B cell (primary cell): Measurements from ENCODE around the gene CAPN10. TPM values are rescaled to one million over a fixed set of nuclear protein-coding genes. Genes with fewer than 3 reads are reported as not detected.

ENCODE experiments used
- ATAC-seq: fragments of 200-7000 bp; cut with Tn5 transposase; one replicate; pipeline ENCODE4 v1.10.0; 2021; ENCODE audit warnings: low read depth, mild to moderate bottlenecking, moderate number of reproducible peaks, moderate library complexity
- CTCF ChIA-PET: fragments of 350-600 bp; sonication (Branson Sonifier 250); formaldehyde crosslinking; loops from one replicate; lab custom pipeline; 2021; ENCODE audit warnings: antibody characterized with exemption, inconsistent platforms; lab: Charles Lee
- POLR2A ChIA-PET: fragments of 350-600 bp; sonication (Branson Sonifier 250); formaldehyde crosslinking; loops from one replicate; lab custom pipeline; 2021; ENCODE audit warnings: antibody characterized with exemption; lab: Charles Lee
- DNase-seq: peaks from one replicate; pipeline ENCODE4 v3.0.0; 2013
- H2AFZ ChIP-seq: 2 replicates; pipeline ENCODE4 v1.6.1; 2012; ENCODE audit warnings: mild to moderate bottlenecking, low read depth, low read length; ENCODE audit not compliant: insufficient read depth, poor library complexity, severe bottlenecking
- H3K27ac ChIP-seq, 2 donors: 1 replicate in 1 of 2; 2 replicates in 1 of 2; pipeline ENCODE4 v1.5.1; 2012 to 2013; ENCODE audit warnings: low read length in 2 of 2, mild to moderate bottlenecking in 2 of 2, moderate library complexity in 1 of 2
- H3K27me3 ChIP-seq, 4 experiments: fragments of 200-600 bp in 1 of 4; sonication (generic) in 1 of 4; replicated peaks in 1 of 4; 1 replicate in 2 of 4; 2 replicates in 2 of 4; pipeline versions ENCODE4 v1.6.1 to v1.7.0; 2013 to 2016; ENCODE audit warnings: low read length in 3 of 4, mild to moderate bottlenecking in 2 of 4, mixed read lengths in 1 of 4, moderate library complexity in 1 of 4; ENCODE audit not compliant: insufficient read depth in 4 of 4, control insufficient read depth in 3 of 4; ENCODE audit errors: control extremely low read depth in 1 of 4
- H3K36me3 ChIP-seq, 2 experiments: replicated peaks in 1 of 2; 1 replicate in 1 of 2; 2 replicates in 1 of 2; pipeline versions ENCODE4 v1.6.1 to v1.7.1; 2013; ENCODE audit warnings: low read length in 1 of 2; ENCODE audit not compliant: insufficient read depth in 2 of 2, control insufficient read depth in 1 of 2; ENCODE audit errors: control extremely low read depth in 1 of 2, extremely low read depth in 1 of 2
- H3K4me1 ChIP-seq, 2 donors: fragments of 200-600 bp in 1 of 2; sonication (generic) in 1 of 2; 1 replicate in 1 of 2; 2 replicates in 1 of 2; pipeline versions ENCODE4 v1.5.1 to v1.6.1; 2013 to 2017; ENCODE audit warnings: low read length in 2 of 2; ENCODE audit not compliant: control insufficient read depth in 2 of 2, insufficient read depth in 2 of 2
- H3K4me2 ChIP-seq: replicated peaks from 2 replicates; pipeline ENCODE3; 2012; ENCODE audit warnings: mild to moderate bottlenecking, low read depth, low read length; ENCODE audit not compliant: poor library complexity, severe bottlenecking
- H3K4me3 ChIP-seq, 5 experiments: fragments of 200-600 bp in 1 of 5; sonication (generic) in 1 of 5; 1 replicate in 3 of 5; 2 replicates in 2 of 5; pipeline versions ENCODE4 v1.5.1 to v1.7.0; 2011 to 2016; ENCODE audit warnings: low read length in 4 of 5, mild to moderate bottlenecking in 4 of 5, low read depth in 2 of 5, control low read depth in 1 of 5, moderate library complexity in 1 of 5; ENCODE audit not compliant: insufficient read depth in 1 of 5; ENCODE audit errors: control extremely low read depth in 1 of 5, extremely low read depth in 1 of 5
- H3K79me2 ChIP-seq: fragments of 200-600 bp; sonication (generic); one replicate; pipeline ENCODE4 v1.6.0; 2016; ENCODE audit warnings: low read length; ENCODE audit not compliant: control insufficient read depth, insufficient read depth
- H3K9ac ChIP-seq: fragments of 200-600 bp; sonication (generic); 2 replicates; pipeline ENCODE4 v1.6.1; 2017; ENCODE audit warnings: mild to moderate bottlenecking, low read length, moderate library complexity
- H3K9me3 ChIP-seq, 3 donors: one replicate each; pipeline versions ENCODE4 v1.6.1 to v1.7.1; 2013; ENCODE audit warnings: low read length in 2 of 3; ENCODE audit not compliant: control insufficient read depth in 2 of 3, insufficient read depth in 1 of 3; ENCODE audit errors: control extremely low read depth in 1 of 3
- H4K20me1 ChIP-seq: 2 replicates; pipeline ENCODE4 v1.6.0; 2012; ENCODE audit warnings: mild to moderate bottlenecking, low read length; ENCODE audit not compliant: insufficient read depth, control insufficient read depth, poor library complexity, severe bottlenecking
- H3K27ac Mint-ChIP-seq: one replicate; pipeline ENCODE4 v1.8.0; 2021; ENCODE audit warnings: mixed read lengths
- H3K27me3 Mint-ChIP-seq: one replicate; pipeline ENCODE4 v1.8.0; 2021; ENCODE audit warnings: mixed read lengths
- H3K4me1 Mint-ChIP-seq: one replicate; pipeline ENCODE4 v1.8.0; 2021; ENCODE audit warnings: mixed read lengths
- H3K4me3 Mint-ChIP-seq: one replicate; pipeline ENCODE4 v1.8.0; 2021; ENCODE audit warnings: mixed read lengths
- H3K9me3 Mint-ChIP-seq: one replicate; pipeline ENCODE4 v1.8.0; 2022; ENCODE audit warnings: mixed read lengths; ENCODE audit not compliant: insufficient read depth
- EZH2 ChIP-seq: IDR thresholded peaks from 2 replicates; pipeline ENCODE4 v1.6.1; 2012; ENCODE audit warnings: borderline replicate concordance, low read depth, mild to moderate bottlenecking, moderate library complexity, low read length; ENCODE audit not compliant: insufficient read depth, poor library complexity, severe bottlenecking
- WGBS: methylation state at CpG from one replicate; pipeline ENCODE4 v1.1.5; 2013; ENCODE audit warnings: missing lambda C conversion rate; ENCODE audit not compliant: insufficient coverage; 5-methylcytosine and 5-hydroxymethylcytosine counted together
- intact Hi-C: fragments of 100-400 bp; cut with micrococcal nuclease; formaldehyde crosslinking; loops from one replicate; pipeline ENCODE4 v1.10.0; 2022
- polyA plus RNA-seq: library from polyadenylated mRNA; depleted of rRNA; stranded (reverse); fragments of >200 nt; gene quantifications from 2 replicates; pipeline ENCODE4 v1.2.3, GENCODE V29; 2012
- total RNA-seq, 2 donors: library from RNA; stranded (reverse); fragments of 120-200 nt in 1 of 2; gene quantifications; 1 replicate in 1 of 2; 2 replicates in 1 of 2; pipeline versions ENCODE4 v1.2.3 to v1.2.4, GENCODE V29; 2013 to 2022
- TF ChIP-seq, protein P1 (sequence below): fragments of 200-600 bp; IDR thresholded peaks from one replicate; pipeline ENCODE4 v1.8.0; 2022; ENCODE audit warnings: antibody characterized with exemption, mild to moderate bottlenecking

Gene CAPN10
- total and polyA plus RNA-seq, 2 donors (not counting 1 experiment from before 2014, with no cell fraction given): 73.4 to 92.1 TPM

DNA sequence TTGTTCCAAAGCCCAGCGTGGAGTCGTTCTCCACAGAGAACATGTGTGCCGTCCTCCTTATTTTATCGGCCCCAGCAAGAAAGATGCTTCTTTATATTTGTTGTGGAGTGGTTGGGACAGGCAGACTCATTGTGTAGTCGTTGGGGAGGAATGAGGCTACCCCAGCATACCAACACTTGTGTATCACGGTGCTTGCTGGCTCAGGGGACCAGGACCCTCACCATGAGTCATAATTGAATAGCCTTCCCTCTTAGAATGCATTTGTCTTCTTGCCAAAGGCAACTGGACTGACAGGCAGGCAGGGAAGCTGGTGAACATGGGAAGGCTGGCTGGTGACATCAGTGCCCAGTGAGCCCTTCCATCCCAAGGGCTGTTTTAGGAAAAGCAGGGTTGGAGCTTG is 4.7 kb downstream of the CAPN10 start:
- Histone ChIP-seq H3K4me1 (peaks cover 15% of the 10 kb centered on the region in 2 donors), H3K9me3 (no peaks in the 10 kb centered on the region), H3K4me2 (no peak overlapping the region), H2AFZ (no peak overlapping the region), H3K79me2 (peaks cover 81% of the 10 kb centered on the region), H3K27me3 (no peaks in the 10 kb centered on the region), H3K36me3 (peaks cover 0 to 32% of the 10 kb centered on the region in 2 experiments), H3K4me3 (no peak overlapping the region), H4K20me1 (peaks cover 90% of the 10 kb centered on the region), H3K27ac (no peak overlapping the region), H3K9ac (no peak overlapping the region)
- WGBS: 96% methylated on average over 5 of the region's 6 CpGs
- Mint-ChIP-seq H3K9me3 (no peaks in the 10 kb centered on the region), H3K27me3 (no peaks in the 10 kb centered on the region), H3K4me3 (no peak overlapping the region), H3K4me1 (peaks cover 18% of the 10 kb centered on the region), H3K27ac (no peak overlapping the region)
- no peak for ATAC-seq
- DNase-seq: no peak
- no peak for TF ChIP-seq EZH2
- TF ChIP-seq, protein P1, sequence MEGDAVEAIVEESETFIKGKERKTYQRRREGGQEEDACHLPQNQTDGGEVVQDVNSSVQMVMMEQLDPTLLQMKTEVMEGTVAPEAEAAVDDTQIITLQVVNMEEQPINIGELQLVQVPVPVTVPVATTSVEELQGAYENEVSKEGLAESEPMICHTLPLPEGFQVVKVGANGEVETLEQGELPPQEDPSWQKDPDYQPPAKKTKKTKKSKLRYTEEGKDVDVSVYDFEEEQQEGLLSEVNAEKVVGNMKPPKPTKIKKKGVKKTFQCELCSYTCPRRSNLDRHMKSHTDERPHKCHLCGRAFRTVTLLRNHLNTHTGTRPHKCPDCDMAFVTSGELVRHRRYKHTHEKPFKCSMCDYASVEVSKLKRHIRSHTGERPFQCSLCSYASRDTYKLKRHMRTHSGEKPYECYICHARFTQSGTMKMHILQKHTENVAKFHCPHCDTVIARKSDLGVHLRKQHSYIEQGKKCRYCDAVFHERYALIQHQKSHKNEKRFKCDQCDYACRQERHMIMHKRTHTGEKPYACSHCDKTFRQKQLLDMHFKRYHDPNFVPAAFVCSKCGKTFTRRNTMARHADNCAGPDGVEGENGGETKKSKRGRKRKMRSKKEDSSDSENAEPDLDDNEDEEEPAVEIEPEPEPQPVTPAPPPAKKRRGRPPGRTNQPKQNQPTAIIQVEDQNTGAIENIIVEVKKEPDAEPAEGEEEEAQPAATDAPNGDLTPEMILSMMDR: no peak
- POLR2A ChIA-PET: no interaction called here
- CTCF ChIA-PET: no interaction called here
- intact Hi-C loops: no loop called here

DNA sequence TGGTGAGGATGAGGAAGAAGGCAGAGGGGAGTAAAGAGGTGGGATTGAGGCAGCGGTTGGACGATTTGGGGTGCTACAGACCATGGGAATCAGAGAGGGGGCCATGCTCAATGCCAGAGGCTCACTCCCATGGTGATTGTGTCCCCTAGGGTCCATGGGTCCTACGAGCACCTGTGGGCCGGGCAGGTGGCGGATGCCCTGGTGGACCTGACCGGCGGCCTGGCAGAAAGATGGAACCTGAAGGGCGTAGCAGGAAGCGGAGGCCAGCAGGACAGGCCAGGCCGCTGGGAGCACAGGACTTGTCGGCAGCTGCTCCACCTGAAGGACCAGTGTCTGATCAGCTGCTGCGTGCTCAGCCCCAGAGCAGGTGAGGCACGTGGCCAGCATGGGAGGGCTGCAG is 5.2 kb downstream of the CAPN10 start:
- H4K20me1 ChIP-seq: peaks cover 91% of the 10 kb centered on the region
- Mint-ChIP-seq H3K9me3 (no peaks in the 10 kb centered on the region), H3K27me3 (no peaks in the 10 kb centered on the region), H3K27ac (no peak overlapping the region), H3K4me3 (no peak overlapping the region), H3K4me1 (peaks cover 18% of the 10 kb centered on the region)
- peaks cover 80% of the 10 kb centered on the region for H3K79me2 ChIP-seq
- TF ChIP-seq, protein P1: no peak
- no peak for TF ChIP-seq EZH2
- POLR2A ChIA-PET: no interaction called here
- CTCF ChIA-PET: no interaction called here
- no peak overlapping the region for H3K4me2 ChIP-seq
- DNase-seq (no peak), ATAC-seq (no peak)
- intact Hi-C loops: no loop called here
- H3K4me1 ChIP-seq: peaks cover 15% of the 10 kb centered on the region in 2 donors
- no peaks in the 10 kb centered on the region for H3K27me3 ChIP-seq
- no peak overlapping the region for H2AFZ ChIP-seq
- H3K9ac ChIP-seq: no peak overlapping the region
- H3K36me3 ChIP-seq: peaks cover 0 to 32% of the 10 kb centered on the region in 2 experiments
- H3K4me3 ChIP-seq: no peak overlapping the region
- 98% methylated on average over 13 of the region's 13 CpGs for WGBS
- no peak overlapping the region for H3K27ac ChIP-seq
- no peaks in the 10 kb centered on the region for H3K9me3 ChIP-seq
